Measurements from ENCODE around the gene TMEM9.

GRCh38 chr1:201111156-201111555 lies 43.1 kb downstream of the TMEM9 start:
- TF ChIP-seq CTCF (IDR thresholded peaks at IDR 0.05; ENCODE audit: extremely low read depth in 1 of 2, insufficient read depth in 1 of 2, low read depth in 1 of 2, low read length in 2 of 2) (no peak), MAX (IDR thresholded peaks at IDR 0.05; ENCODE audit: insufficient read depth, insufficient read length) (no peak), EZH2 (IDR thresholded peaks at IDR 0.05; ENCODE audit: borderline replicate concordance, low read depth, low read length, severe bottlenecking) (no peak), POLR2A (IDR thresholded peaks at IDR 0.05; ENCODE audit: low read depth, low read length) (no peak), FOS (IDR thresholded peaks at IDR 0.05; ENCODE audit: borderline replicate concordance, insufficient read depth, low read length) (no peak), POLR2AphosphoS5 (IDR thresholded peaks at IDR 0.05; ENCODE audit: insufficient read depth, low read depth, low read length) (no peak), GATA2 (IDR thresholded peaks at IDR 0.05; ENCODE audit: insufficient read depth, insufficient read length, low read depth, low read length) (no peak), MYC (IDR thresholded peaks at IDR 0.05; ENCODE audit: low read depth, low read length) (no peak)
